ENCODE data around the gene CTLA4.
A peak's percentile ranks its signal among the peaks of the same experiment; 100 is the strongest.

- TF ChIP-seq CTCF (conservative IDR thresholded peaks at IDR 0.05; ENCODE audit: low read depth, low read length) (no peak), POLR2A (IDR thresholded peaks at IDR 0.05; ENCODE audit: low read depth, low read length) (no peak), FOS (IDR thresholded peaks at IDR 0.05; ENCODE audit: low read depth, low read length) (no peak), BHLHE40 (IDR thresholded peaks at IDR 0.05; ENCODE audit: low read depth, low read length) (no peak), SMC3 (IDR thresholded peaks at IDR 0.05; ENCODE audit: low read depth, low read length) (no peak), MAFK (IDR thresholded peaks at IDR 0.05; ENCODE audit: low read depth, low read length) (peak; percentile 45; the same call in 1 of the 2 replicates)
These were observed 6.4 kb upstream of the CTLA4 start for GRCh38 chr2:203861197-203861596.
